RPMI7951 (cell line): ENCODE measurements around the gene TRAF3. TPM values are rescaled to one million over a fixed set of nuclear protein-coding genes. Genes with fewer than 3 reads are reported as not detected.
A peak's percentile ranks its signal among the peaks of the same experiment; 100 is the strongest.
"Not testable (repeated sequence)": the region's sequence is repeated elsewhere in the genome, so short reads cannot be mapped to it uniquely, and the experiment has no call there.

Experiments used
- DNase-seq: peaks from one replicate; pipeline ENCODE4 v3.0.0-alpha.2; 2012; ENCODE audit warnings: low read depth
- total RNA-seq: library from RNA; depleted of rRNA; stranded (reverse); fragments of >200 nt; shearing (Covaris generic); gene quantifications from 2 replicates; pipeline ENCODE4 v1.2.3, GENCODE V29; 2014

TRAF3 gene
- total RNA-seq, 1 experiment from 2014 or later, result 15.7 TPM

- DNase-seq, result no peak
These were observed 24.9 kb upstream of the TRAF3 start for GRCh38 chr14:102752239-102752847.

- no peak for DNase-seq
These were observed 22.6 kb upstream of the TRAF3 start for GRCh38 chr14:102754370-102755262.

DNA sequence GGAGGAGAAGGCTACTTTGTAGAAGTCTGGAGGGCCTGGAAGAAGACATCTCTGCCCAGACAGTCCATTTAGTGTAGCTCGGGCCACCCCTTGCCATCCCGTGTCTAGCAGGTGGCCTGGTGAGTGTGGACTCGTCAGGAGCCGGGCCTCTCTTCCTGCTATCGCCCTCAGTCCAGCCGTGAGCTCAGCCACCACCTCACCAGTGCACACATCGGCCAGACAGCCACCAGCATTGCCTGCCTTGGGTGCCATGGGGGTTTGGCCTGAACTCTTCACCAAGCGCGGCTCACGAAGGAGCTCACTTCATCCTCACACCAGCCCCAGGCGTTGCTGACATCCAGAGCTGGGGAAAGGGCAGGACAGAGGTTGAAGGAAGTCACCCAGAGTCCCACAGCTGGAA, 19.6 kb upstream of the TRAF3 start:
- no peak for DNase-seq

DNA sequence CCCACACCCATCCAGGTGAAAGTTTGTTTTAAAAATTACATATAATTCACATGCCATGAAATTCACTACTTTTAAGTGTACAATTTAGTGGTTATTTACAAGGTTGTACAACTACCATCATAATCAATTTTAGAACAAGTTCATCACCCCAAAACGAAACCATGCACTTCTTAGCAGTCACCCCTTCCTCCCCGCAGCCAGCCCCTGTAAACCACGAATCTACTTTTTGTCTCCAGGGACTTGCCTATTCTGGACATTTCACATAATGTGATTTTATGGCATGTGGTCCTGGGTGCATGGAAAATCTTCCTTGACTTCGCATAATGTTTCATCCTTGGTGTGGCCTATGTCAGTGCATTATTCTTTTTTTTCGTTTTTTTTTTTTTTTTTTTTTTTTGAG, 19.2 kb upstream of the TRAF3 start:
- DNase-seq, result no peak

GRCh38 chr14:102759456-102760187, 17.6 kb upstream of the TRAF3 start:
- DNase-seq, result no peak

DNA sequence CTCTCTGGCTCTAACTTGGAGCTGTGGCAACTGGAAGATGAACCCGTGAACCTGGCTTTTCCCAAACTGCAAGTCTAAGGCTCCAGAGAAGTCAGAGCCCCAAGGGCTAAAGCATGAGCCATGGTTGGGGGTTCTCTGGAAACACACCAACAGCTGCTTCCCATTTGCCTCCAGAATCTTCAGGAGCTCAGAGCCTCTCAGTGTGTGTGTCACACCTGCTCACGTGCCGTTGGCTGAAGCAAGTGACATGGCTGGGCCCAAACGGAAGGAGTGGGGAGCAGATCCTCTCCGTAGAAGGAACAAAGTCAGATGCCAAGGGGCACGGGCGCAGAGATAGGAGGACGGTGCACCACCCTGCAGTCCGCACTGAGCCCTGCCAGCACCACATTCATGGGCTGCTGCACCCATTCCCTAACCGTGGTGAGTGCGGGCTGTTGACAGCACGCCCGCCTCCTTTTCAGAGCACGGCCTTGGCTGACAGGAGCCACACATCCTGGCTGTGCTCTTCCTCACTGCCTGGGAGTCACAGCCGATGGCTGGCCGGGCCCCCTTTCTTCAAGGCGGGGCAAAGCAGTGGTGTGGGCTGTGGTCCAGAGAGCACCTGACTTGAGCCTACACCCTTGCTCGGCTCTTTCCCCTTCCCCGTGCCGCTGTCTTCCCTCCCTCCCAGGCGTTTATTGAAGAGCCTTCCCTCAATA, 16.6 kb upstream of the TRAF3 start:
- DNase-seq, result no peak

GRCh38 chr14:102761206-102761605, 16.0 kb upstream of the TRAF3 start:
- no peak for DNase-seq

DNA sequence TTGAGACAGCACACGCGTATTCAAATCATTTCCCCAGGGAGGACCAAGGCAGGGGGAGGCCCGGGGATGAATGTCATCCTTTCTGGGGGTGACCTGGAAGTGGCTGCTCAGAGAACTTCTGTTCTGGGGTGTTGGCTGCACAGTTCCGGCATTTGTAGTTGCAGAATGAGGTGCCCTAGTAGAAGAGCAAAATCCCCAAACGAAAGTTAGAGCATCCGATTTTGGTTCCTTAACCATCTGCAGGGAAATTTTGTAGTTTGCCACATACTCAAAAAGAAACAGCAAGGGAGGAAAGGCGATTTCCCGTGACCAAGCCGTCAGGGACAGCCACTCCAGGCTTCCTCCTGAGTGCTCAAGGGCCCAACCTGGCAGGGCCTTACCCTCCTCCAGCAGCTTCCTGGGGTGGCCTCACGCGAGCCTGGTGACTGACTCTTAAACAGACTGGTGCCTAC, 13.0 kb upstream of the TRAF3 start:
- DNase-seq, result no peak

GRCh38 chr14:102765770-102766169, 11.5 kb upstream of the TRAF3 start:
- DNase-seq, result not testable (repeated sequence)

GRCh38 chr14:102768223-102769048, 8.8 kb upstream of the TRAF3 start:
- DNase-seq, result no peak

GRCh38 chr14:102769049-102769327, 8.3 kb upstream of the TRAF3 start:
- no peak for DNase-seq

DNA sequence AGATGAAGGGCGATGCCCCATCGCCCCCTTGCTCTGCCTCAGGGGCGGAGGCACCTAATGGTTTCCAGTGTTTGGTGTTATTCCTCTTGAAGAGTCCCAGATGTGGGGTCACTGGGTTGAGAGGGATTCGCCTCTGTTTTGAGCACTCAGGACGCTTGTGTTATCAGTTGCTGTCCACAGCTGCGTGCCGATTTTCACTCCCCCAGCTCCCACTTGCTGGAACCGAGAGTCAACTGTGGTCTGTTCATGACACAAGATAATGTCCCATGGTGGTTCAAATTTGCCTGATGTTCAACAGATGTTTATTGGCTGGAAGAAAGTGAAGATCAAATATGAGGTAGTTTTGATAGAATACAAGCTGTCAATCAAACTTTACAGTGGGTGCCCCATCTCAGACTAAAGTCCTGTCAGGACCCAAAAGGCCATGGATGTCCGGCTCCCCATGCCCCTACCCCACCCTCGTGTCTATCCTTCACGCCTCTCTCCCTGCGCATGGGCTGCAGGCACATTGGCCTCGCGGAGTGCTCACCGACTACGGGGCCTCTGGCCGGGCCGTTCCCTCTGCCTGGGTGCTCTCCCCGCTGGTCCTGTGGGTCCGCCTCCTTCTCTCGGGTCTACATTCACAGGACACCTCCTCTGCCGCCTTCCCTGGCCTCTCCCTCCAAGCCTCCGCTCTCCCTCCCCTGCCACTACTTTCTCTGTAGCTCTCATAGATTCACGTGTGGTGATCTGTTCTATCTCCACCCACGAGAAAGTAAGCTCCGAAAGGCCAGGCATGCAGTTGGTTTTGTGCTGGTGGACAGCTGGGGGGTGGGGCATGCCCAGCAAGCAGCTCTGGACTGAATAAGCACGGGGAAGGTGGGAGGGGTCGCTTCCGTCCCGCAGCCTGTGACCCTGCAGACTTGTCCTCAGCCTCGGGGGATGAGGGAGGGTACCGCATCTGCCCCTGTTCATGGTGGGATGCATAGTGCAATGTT, 6.8 kb upstream of the TRAF3 start:
- DNase-seq, result no peak

GRCh38 chr14:102771144-102771543, 6.1 kb upstream of the TRAF3 start:
- DNase-seq, result no peak

DNA sequence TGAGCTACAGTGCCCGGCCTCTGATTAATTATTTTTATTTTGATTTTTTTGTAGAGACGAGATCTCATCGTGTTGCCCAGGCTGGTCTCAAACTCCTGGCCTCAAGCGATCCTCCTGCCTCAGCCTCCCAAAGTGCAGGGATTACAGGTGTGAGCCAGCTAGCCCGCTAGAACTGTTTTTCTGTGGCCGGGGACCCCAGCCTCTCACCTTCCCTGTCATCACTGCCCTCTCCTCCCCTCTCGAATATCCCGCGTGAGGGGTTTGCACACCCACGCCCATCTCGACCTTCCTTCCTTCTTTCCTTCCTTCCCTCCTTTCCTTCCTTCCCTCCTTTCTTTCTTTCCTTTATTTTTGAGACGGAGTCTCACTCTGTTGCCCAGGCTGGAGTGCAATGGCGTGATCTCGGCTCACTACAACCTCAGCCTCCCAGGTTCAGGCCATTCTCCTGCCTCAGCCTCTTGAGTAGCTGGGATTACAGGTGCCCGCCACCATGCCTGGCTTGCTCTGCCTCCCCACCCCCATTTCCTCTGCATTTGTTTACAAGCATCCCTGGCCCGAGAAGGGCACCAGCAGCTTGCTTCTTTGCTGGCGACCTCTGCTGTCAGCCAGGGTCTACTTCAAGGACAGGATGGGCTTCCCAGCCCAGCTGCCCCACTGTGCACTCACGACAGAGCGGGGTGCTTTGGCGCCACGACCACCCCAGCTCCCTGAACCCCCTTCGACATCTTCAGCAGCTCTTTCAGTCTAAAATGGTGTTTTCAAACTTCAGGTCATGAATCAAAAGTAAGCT, 4.3 kb upstream of the TRAF3 start:
- DNase-seq, result peak; percentile 24

DNA sequence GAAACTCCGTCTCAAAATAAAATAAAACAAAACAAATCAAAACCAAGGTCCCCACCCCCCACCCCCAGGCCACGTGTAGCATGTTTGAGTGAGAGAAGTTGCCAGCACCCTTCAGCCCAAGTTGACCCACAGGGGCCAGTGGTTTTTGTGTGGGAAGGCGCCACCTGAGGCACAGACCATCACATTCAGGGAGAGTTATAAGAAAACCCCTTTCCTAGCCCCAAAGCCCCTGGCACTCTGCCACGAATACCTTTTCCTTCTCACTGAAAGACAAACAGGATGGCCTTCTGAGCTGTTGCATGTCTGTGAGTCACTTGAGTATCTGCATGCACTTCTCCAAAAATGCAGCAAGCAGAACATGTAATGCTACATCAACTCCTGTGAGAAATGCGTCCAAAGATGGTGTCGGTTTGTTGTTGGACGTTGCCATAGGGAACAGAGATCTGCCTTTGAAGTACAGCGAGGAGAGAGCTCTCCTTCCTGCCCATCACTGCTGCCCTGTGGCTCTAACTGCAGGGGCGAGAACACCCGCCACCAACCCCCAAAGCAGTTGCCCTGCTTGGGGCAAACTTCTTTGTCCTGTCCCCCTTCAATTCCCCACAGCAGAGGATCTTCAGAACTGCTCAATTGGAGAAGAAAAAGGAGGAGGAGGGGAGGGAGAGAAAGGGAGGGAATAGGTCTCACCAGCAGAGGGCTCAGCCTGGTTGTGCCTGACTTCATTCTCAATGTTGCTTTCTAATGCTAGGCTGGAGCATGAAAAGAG, 2.7 kb upstream of the TRAF3 start:
- DNase-seq, result peak; percentile 71

- DNase-seq, result peak; percentile 58
These were observed 1.1 kb upstream of the TRAF3 start for GRCh38 chr14:102775855-102776760.

GRCh38 chr14:102777711-102778337, 575 bp downstream of the TRAF3 start:
- no peak for DNase-seq
